GM23338 (cell line): ENCODE measurements around the gene RTKN2. TPM values are rescaled to one million over a fixed set of nuclear protein-coding genes. Genes with fewer than 3 reads are reported as not detected.

Experiments
- ATAC-seq: fragments of 200-7000 bp; cut with Tn5 transposase; 3 replicates; pipeline ENCODE4 v1.9.1; 2020
- DNase-seq: peaks from one replicate; pipeline ENCODE4 v3.0.0-alpha.2; 2015; ENCODE audit warnings: low spot score
- H2AFZ ChIP-seq: fragments of 200-600 bp; sonication (generic); 2 replicates; pipeline ENCODE4 v1.8.0; 2016; ENCODE audit warnings: antibody characterized with exemption, mild to moderate bottlenecking, moderate library complexity
- H3F3A ChIP-seq: fragments of 200-600 bp; sonication (generic); replicated peaks from 2 replicates; pipeline ENCODE4 v1.8.0; 2017; ENCODE audit warnings: antibody characterized with exemption, mixed run types, low read depth
- H3K27ac ChIP-seq: fragments of 200-600 bp; sonication (generic); 2 replicates; pipeline ENCODE4 v1.6.1; 2016; ENCODE audit warnings: low read depth
- H3K27me3 ChIP-seq: fragments of 200-600 bp; sonication (generic); 2 replicates; pipeline ENCODE4 v1.8.0; 2016; ENCODE audit warnings: mild to moderate bottlenecking, mixed run types, moderate library complexity; ENCODE audit not compliant: insufficient read depth
- H3K36me3 ChIP-seq: fragments of 200-600 bp; sonication (generic); 2 replicates; pipeline ENCODE4 v1.8.0; 2016; ENCODE audit warnings: mild to moderate bottlenecking; ENCODE audit not compliant: insufficient read depth
- H3K4me1 ChIP-seq: fragments of 200-600 bp; sonication (generic); 2 replicates; pipeline ENCODE4 v1.8.0; 2016; ENCODE audit warnings: mild to moderate bottlenecking, moderate library complexity; ENCODE audit not compliant: insufficient read depth
- H3K4me2 ChIP-seq: fragments of 200-600 bp; sonication (generic); 2 replicates; pipeline ENCODE4 v1.7.1; 2017; ENCODE audit warnings: mixed run types
- H3K4me3 ChIP-seq: fragments of 200-600 bp; sonication (generic); 2 replicates; pipeline ENCODE4 v1.6.1; 2016; ENCODE audit warnings: mixed run types
- H3K79me2 ChIP-seq: fragments of 200-600 bp; sonication (generic); replicated peaks from 2 replicates; pipeline ENCODE4 v1.8.0; 2017; ENCODE audit warnings: mild to moderate bottlenecking; ENCODE audit not compliant: insufficient read depth
- H3K9me2 ChIP-seq: fragments of 200-600 bp; sonication (generic); 2 replicates; pipeline ENCODE4 v1.8.0; 2017; ENCODE audit not compliant: insufficient read depth
- H4K20me1 ChIP-seq: fragments of 200-600 bp; sonication (generic); replicated peaks from 2 replicates; pipeline ENCODE4 v1.8.0; 2017; ENCODE audit warnings: mild to moderate bottlenecking; ENCODE audit not compliant: insufficient read depth
- H3K27ac Mint-ChIP-seq: 2 replicates; pipeline ENCODE4 v1.8.0; 2020; ENCODE audit warnings: inconsistent platforms, mild to moderate bottlenecking, moderate library complexity, mixed read lengths
- H3K27me3 Mint-ChIP-seq: 3 replicates; pipeline ENCODE4 v1.8.0; 2022; ENCODE audit warnings: low read depth, mild to moderate bottlenecking, moderate library complexity, mixed read lengths, inconsistent platforms; ENCODE audit not compliant: insufficient read depth, poor library complexity
- H3K36me3 Mint-ChIP-seq: 3 replicates; pipeline ENCODE4 v1.8.0; 2021; ENCODE audit warnings: low read depth, mild to moderate bottlenecking, inconsistent platforms, moderate library complexity, mixed read lengths
- H3K4me1 Mint-ChIP-seq: 3 replicates; pipeline ENCODE4 v1.8.0; 2020; ENCODE audit warnings: mild to moderate bottlenecking, inconsistent platforms, mixed read lengths
- H3K4me3 Mint-ChIP-seq: 3 replicates; pipeline ENCODE4 v1.8.0; 2021; ENCODE audit warnings: moderate library complexity, mild to moderate bottlenecking, inconsistent platforms, mixed read lengths
- H3K9me3 Mint-ChIP-seq: 3 replicates; pipeline ENCODE4 v1.8.0; 2020; ENCODE audit warnings: moderate library complexity, mild to moderate bottlenecking, inconsistent platforms, mixed read lengths
- CTCF ChIP-seq, 2 experiments: fragments of 200-600 bp in 1 of 2; sonication (generic) in 1 of 2; conservative IDR thresholded peaks; 2 replicates each; pipeline versions ENCODE4 v1.5.1 to v1.6.1; 2016 to 2017; ENCODE audit warnings: antibody characterized with exemption in 2 of 2, low read depth in 2 of 2, mild to moderate bottlenecking in 2 of 2, moderate library complexity in 1 of 2
- ETS1 ChIP-seq: IDR thresholded peaks from 2 replicates; pipeline ENCODE4 v1.6.1; 2016; ENCODE audit warnings: antibody characterized with exemption
- JUNB ChIP-seq: IDR thresholded peaks from one replicate; pipeline ENCODE4 v1.6.1; 2016; ENCODE audit warnings: antibody characterized with exemption; ENCODE audit not compliant: unreplicated experiment
- NANOG ChIP-seq: IDR thresholded peaks from 2 replicates; pipeline ENCODE4 v1.6.1; 2016; ENCODE audit warnings: antibody characterized with exemption, borderline replicate concordance
- REST ChIP-seq: IDR thresholded peaks from one replicate; pipeline ENCODE4 v1.6.1; 2018; ENCODE audit warnings: antibody characterized with exemption; ENCODE audit not compliant: unreplicated experiment
- STAT1 ChIP-seq: IDR thresholded peaks from one replicate; pipeline ENCODE4 v1.6.1; 2016; ENCODE audit warnings: antibody characterized with exemption; ENCODE audit not compliant: unreplicated experiment
- ZNF114 ChIP-seq: fragments of 250-450 bp; sonication (Bioruptor Pico); IDR thresholded peaks from 2 replicates; pipeline ENCODE4 v1.5.0; 2020; ENCODE audit warnings: mild to moderate bottlenecking, moderate library complexity
- ZNF462 ChIP-seq: fragments of 250-450 bp; sonication (Bioruptor Pico); IDR thresholded peaks from 2 replicates; pipeline ENCODE4 v1.5.0; 2020; ENCODE audit warnings: mild to moderate bottlenecking, moderate library complexity
- polyA plus RNA-seq: library from polyadenylated mRNA; unstranded; fragments of >200 nt; fragmentation: Nextera tagmentation; extraction: Ambion mirVana; gene quantifications from 2 replicates; pipeline ENCODE4 v1.2.1, GENCODE V29; 2016
- total RNA-seq: library from RNA; depleted of rRNA; stranded (reverse); fragments of >200 nt; shearing (Covaris generic); gene quantifications from 2 replicates; pipeline ENCODE4 v1.2.3, GENCODE V29; 2014

The RTKN2 gene
- total and polyA plus RNA-seq, 2 experiments from 2014 or later = 15.3 to 23.6 TPM

GRCh38 chr10:62153191-62153590 lies 115.5 kb downstream of the RTKN2 start:
- Histone ChIP-seq H3F3A (no peaks in the 10 kb centered on the region), H3K27ac (no peak overlapping the region), H3K36me3 (no peaks in the 10 kb centered on the region), H3K4me3 (no peak overlapping the region), H3K79me2 (no peaks in the 10 kb centered on the region), H4K20me1 (no peaks in the 10 kb centered on the region), H3K4me2 (no peak overlapping the region), H3K27me3 (no peaks in the 10 kb centered on the region), H2AFZ (no peak overlapping the region), H3K4me1 (no peaks in the 10 kb centered on the region), H3K9me2 (no peaks in the 10 kb centered on the region)
- no peak for TF ChIP-seq REST
- no peak overlapping the region for H3K4me3 Mint-ChIP-seq
- DNase-seq (no peak), ATAC-seq (no peak)
- H3K27ac Mint-ChIP-seq = no peak overlapping the region
- H3K27me3 Mint-ChIP-seq = peaks cover 1% of the 10 kb centered on the region
- no peaks in the 10 kb centered on the region for H3K4me1 Mint-ChIP-seq
- H3K36me3 Mint-ChIP-seq = no peaks in the 10 kb centered on the region
- no peaks in the 10 kb centered on the region for H3K9me3 Mint-ChIP-seq

GRCh38 chr10:62149621-62150020 lies 119.0 kb downstream of the RTKN2 start:
- Mint-ChIP-seq H3K36me3 (no peaks in the 10 kb centered on the region), H3K27me3 (peaks cover 1% of the 10 kb centered on the region), H3K4me3 (no peak overlapping the region), H3K9me3 (no peaks in the 10 kb centered on the region), H3K4me1 (no peaks in the 10 kb centered on the region), H3K27ac (no peak overlapping the region)
- H3K27me3 ChIP-seq = no peaks in the 10 kb centered on the region
- H3K4me3 ChIP-seq = no peak overlapping the region
- H3K9me2 ChIP-seq = 0 out of 2 replicates have a peak, but pooled peaks cover 3% of the 10 kb centered on the region
- no peak overlapping the region for H3K27ac ChIP-seq
- no peaks in the 10 kb centered on the region for H3F3A ChIP-seq
- no peak overlapping the region for H3K4me2 ChIP-seq
- no peaks in the 10 kb centered on the region for H3K36me3 ChIP-seq
- no peaks in the 10 kb centered on the region for H4K20me1 ChIP-seq
- H2AFZ ChIP-seq = no peak overlapping the region
- no peak for ATAC-seq
- no peaks in the 10 kb centered on the region for H3K4me1 ChIP-seq
- no peak for DNase-seq
- no peaks in the 10 kb centered on the region for H3K79me2 ChIP-seq
- TF ChIP-seq ZNF114 = no peak
- TF ChIP-seq ETS1 = no peak
- TF ChIP-seq JUNB = no peak
- TF ChIP-seq CTCF (conservative IDR thresholded peaks at IDR 0.05; ENCODE audit: low read depth in 2 of 2) = no peak
- TF ChIP-seq NANOG = no peak
- no peak for TF ChIP-seq STAT1
- TF ChIP-seq ZNF462 (CRISPR knock-in tag) = no peak
